GM19099 (cell line): ENCODE results near the gene XKR8.

Source experiments
- POLR2A ChIP-seq: IDR thresholded peaks from 3 replicates; pipeline ENCODE4 v1.6.1; 2011; ENCODE audit warnings: low read depth; ENCODE audit not compliant: insufficient read length; ENCODE audit errors: extremely low read depth

Gene XKR8

GRCh38 chr1:27941671-27942540, 17.9 kb upstream of the XKR8 start:
- no peak for TF ChIP-seq POLR2A

- TF ChIP-seq POLR2A: no peak
Measured at GRCh38 chr1:27945020-27945419, 14.8 kb upstream of the XKR8 start.

GRCh38 chr1:27949027-27949426, 10.7 kb upstream of the XKR8 start:
- no peak for TF ChIP-seq POLR2A

GRCh38 chr1:27951396-27951795, 8.4 kb upstream of the XKR8 start:
- no peak for TF ChIP-seq POLR2A

GRCh38 chr1:27952147-27952546, 7.6 kb upstream of the XKR8 start:
- TF ChIP-seq POLR2A: no peak

DNA sequence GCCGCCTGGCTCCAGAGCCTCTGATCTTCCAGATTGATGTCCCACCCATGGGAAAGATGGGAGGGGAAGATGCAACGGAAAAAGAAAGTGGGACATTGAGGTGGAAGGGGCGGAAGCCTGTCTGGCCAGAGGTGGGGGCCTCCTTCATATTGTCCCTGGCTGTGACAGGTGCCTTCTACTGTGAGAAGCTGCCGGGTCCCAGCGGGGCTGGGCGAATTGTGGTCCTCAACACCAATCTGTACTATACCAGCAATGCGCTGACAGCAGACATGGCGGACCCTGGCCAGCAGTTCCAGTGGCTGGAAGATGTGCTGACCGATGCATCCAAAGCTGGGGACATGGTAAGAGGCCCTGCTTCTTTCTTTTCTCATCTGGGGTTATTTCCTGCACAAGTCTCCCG, 5.6 kb upstream of the XKR8 start:
- TF ChIP-seq POLR2A: no peak

- TF ChIP-seq POLR2A: no peak
Measured at GRCh38 chr1:27955076-27955475, 4.7 kb upstream of the XKR8 start.

GRCh38 chr1:27956761-27957160, 3.0 kb upstream of the XKR8 start:
- TF ChIP-seq POLR2A: no peak

GRCh38 chr1:27957655-27958054, 2.1 kb upstream of the XKR8 start:
- no peak for TF ChIP-seq POLR2A

DNA sequence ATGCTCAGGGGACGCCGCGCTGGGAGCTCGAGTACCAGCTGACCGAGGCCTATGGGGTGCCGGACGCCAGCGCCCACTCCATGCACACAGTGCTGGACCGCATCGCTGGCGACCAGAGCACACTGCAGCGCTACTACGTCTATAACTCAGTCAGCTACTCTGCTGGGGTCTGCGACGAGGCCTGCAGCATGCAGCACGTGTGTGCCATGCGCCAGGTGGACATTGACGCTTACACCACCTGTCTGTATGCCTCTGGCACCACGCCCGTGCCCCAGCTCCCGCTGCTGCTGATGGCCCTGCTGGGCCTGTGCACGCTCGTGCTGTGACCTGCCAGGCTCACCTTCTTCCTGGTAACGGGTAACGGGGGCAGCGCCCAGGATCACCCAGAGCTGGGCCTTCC, 1.3 kb upstream of the XKR8 start:
- no peak for TF ChIP-seq POLR2A

- TF ChIP-seq POLR2A: no peak
Measured at GRCh38 chr1:27960762-27961645, 1.2 kb downstream of the XKR8 start.

DNA sequence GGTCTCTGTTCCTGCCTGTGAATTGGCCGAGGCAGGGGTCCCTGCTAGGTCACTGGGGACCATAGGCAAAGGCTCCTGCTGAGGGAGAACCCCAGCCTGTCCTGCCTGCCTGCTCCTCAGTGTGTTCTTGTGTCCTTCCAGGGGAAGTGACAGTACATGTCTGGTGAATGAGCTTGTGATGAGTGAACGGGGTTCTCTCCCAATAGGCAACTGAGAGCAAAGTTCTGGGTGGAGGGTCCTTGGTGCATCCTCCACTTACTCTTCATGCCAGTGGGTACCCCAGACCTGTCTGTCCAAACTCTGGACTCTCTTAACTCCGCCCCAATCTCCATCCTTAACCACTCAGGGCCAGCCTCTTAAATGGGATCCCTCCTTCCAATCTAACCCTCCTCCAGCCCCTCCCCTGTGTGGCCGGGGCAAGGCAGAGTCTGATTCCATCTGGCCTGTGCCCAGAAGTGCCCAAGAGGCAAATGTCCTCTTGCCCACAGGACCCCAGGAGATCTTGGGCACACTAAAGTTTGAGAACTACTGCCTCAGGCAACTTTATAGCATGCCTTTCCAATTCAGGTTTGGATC, 2.0 kb downstream of the XKR8 start:
- TF ChIP-seq POLR2A: no peak

DNA sequence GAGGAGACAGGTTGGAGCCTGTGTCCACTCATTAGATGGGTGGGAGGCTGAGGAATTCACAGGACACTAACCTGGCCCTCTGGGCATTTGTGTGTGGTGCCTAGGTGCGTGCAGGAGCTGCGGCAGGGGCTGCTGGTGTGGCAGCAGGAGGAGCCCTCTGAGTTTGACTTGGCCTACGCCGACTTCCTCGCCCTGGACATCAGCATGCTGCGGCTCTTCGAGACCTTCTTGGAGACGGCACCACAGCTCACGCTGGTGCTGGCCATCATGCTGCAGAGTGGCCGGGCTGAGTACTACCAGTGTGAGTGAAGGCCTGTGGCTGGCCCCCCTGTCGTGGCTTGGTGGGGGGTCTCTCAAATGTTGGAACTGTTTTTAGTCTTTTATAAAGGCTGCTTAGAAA, 3.6 kb downstream of the XKR8 start:
- no peak for TF ChIP-seq POLR2A

DNA sequence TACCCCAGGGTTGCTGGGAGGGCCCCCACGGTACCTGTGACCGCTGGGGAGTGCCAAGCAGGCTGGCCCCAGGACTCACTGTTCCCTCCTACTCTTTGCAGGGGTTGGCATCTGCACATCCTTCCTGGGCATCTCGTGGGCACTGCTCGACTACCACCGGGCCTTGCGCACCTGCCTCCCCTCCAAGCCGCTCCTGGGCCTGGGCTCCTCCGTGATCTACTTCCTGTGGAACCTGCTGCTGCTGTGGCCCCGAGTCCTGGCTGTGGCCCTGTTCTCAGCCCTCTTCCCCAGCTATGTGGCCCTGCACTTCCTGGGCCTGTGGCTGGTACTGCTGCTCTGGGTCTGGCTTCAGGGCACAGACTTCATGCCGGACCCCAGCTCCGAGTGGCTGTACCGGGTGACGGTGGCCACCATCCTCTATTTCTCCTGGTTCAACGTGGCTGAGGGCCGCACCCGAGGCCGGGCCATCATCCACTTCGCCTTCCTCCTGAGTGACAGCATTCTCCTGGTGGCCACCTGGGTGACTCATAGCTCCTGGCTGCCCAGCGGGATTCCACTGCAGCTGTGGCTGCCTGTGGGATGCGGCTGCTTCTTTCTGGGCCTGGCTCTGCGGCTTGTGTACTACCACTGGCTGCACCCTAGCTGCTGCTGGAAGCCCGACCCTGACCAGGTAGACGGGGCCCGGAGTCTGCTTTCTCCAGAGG, 6.8 kb downstream of the XKR8 start:
- no peak for TF ChIP-seq POLR2A
